ENCODE results near the gene THEM4. TPM values are rescaled to one million over a fixed set of nuclear protein-coding genes. Genes with fewer than 3 reads are reported as not detected.
"Not testable (repeated sequence)": the region's sequence is repeated elsewhere in the genome, so short reads cannot be mapped to it uniquely, and the experiment has no call there.

The THEM4 gene
- polyA plus RNA-seq, 4 donors: 18.1 to 44.6 (median 31.7) TPM

DNA sequence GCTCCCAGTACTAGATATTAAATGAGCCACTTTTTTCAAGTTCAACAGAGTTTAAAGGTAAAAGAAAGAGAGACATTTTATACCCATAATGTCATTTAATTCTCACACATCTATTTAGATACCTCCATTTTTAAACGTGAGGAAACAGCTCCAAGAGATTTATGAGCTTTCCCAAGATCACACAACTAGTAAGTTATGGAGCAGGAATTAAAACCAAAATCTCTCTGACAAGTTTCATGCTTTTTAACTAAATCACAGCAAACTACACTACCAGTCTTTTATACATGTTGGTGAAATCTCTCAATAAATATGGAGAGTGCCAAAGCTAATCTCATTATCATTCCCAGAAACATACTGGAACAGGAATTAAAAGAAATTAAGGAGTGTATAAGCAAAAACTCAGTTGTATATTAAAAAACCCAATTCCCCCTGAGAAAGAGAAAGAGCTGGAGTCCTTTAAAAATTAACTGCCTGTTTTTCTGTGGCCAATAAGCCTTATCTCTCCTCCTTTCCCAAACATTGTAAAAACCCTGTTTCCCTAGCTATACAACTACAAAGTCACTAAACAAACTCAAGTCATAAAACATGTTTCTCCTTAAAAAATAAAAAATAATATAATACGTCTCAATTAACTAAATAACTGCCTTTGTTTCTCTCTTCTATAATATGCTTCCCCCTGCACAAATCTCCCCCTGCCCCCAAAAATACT lies 26.7 kb upstream of the THEM4 start:
- DNase-seq (ENCODE audit: low read depth in 4 of 4, low spot score in 2 of 4): no peak

DNA sequence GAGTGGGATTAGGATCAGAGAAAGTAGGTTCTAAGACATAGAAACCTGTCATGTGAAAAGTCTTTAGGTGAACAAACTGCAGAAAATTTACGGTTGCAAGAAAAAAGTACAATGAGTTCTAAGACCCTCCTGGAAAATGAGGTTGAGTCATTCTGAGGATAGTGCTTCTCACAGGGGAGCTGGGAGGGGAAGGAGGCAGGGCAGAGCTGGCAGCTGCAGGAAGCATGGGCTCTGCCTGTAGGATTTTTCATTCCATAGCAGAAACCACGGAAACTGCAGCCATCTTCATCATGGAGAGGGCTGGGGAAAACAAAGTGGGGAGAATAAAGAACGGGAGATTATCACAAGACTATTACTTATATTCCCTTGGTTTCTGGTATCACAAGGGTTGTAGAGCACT lies 25.8 kb upstream of the THEM4 start:
- no peak for DNase-seq (ENCODE audit: low read depth in 4 of 4, low spot score in 2 of 4)

DNA sequence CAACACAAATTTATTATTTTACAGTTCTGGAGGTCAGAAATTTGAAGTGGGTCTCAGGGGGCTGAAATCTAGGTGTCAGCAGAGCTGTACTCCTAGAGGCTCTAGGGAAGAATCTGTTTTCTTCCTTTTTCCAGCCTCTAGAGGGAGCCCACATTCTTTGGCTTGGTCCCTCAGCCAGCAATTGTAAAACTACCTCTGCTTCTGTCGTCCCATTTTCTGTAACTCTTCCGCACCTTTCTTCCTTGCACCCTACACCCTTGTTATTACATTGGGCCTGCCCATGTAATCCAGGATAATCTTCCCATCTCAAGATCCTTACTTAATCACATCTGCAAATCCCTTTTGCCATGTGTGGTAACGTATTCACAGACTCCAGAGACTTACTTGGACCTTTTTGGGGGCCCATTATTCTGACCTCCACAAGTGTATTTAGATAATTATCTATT lies 24.8 kb upstream of the THEM4 start:
- peak in 1 of 4 donors; percentile 59 for DNase-seq (ENCODE audit: low read depth in 4 of 4, low spot score in 2 of 4)

DNA sequence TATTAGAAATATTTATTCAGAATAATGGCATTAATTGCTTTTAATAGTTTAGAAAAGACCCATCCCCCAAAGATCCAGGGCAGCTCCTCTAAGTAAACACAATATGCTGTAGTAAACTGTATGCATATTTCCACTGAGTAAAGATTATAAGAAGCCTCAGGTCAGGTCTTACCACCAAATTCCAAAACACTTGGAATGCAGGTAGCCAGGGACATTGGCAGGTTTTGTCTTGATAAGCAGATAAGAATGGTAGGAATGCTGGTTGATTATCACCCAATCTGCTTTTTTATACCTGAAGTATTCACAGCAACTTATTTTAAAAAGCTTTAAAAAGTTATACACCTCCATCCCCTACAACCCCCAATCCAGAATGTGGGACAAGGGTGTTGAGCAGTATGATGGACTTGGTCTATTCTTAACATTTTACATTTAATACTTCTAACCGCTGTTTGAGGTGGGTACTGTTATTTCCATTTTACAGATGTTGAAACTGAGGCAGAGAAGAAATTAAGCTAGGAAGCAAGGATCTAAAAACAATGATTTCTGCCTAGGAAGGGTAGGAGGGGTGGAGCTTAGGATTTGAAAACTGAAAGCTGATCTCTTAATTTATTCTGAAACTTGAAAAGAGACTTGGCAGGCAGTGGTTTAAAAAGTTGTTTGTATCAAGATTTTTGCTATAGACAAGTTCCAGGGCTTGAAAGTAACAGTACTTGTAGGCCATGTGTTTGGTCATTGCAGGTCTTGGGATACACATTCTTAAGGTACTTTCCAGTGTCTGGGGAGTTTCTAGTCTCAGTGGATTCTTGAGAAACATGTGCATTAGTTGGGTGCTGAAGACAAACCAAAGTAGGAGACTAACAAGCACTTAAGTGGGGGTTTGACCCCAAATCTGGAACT lies 15.6 kb upstream of the THEM4 start:
- no peak for DNase-seq (ENCODE audit: low read depth in 4 of 4, low spot score in 2 of 4)

DNA sequence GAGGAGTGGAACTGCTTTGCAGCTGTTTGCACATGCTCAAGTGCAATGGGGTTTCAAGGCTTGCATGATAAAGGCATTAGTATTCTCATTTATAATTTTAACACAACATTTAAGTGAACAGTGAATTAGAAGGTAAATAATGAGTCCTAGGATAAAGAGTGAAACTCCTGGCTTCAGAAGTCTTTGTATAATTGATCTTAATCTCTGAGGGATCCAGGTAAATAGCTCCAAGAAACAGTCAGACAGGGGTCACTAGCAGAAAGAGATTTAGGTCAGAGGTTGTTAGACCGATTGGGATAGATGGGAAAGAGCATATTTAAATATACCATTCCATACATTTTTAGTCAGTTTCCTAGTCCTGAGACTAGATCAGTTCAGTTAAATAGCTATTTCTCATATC lies 14.1 kb upstream of the THEM4 start:
- DNase-seq (ENCODE audit: low read depth in 4 of 4, low spot score in 2 of 4): no peak

DNA sequence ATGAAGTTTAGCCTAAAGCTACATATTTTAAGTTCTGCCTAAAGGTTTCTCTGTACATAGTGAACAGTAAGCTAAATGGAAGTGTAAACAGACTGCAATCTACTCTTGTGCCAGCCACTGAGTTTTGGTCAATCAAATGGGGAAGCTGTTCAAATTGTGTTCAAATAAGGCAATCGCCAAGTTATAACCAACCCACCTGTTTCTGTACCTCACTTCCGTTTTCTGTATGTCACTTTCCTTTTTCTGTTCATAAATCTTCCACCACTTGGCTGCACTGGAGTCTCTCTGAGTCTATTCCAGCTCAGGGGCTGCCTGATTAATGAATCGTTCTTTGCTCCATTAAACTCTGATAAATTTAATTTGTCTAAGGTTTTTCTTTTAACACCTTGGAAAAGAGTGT lies 10.8 kb upstream of the THEM4 start:
- DNase-seq (ENCODE audit: low read depth in 4 of 4, low spot score in 2 of 4): no peak

DNA sequence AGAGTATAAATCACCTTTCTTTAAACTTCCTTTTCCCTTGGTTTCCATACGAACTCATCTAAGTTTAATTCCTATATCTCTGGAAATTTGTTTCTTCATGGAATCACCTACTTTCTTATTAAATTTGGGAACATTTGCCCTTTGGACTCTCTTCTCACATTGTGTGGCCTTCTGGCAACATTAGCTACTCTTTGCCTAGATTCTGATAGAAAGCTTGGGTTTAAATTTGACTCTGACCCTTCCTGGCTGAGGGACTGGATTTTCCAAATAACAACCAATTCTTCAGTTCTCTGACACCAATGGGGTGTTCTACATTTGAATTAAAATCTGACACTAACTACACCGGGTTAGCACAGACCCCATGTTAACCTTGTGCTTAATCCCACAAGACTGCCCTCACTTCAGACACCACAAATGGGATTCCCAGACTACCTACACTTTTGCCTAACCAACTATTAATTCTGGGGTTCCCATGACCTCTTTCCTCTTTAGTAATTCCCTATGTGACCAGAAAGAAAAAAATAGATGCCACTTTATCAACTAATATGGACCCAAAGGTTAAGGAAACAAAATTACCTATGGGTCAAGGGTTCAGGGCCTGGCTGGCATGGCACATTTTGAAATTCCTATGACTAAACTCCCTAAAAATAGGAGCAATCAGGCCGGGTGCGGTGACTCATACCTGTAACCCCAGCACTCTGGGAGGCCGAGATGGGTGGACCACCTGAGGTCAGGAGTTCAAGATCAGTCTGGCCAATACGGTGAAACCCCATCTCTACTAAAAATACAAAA lies 9.7 kb upstream of the THEM4 start:
- DNase-seq (ENCODE audit: low read depth in 4 of 4, low spot score in 2 of 4): no peak

DNA sequence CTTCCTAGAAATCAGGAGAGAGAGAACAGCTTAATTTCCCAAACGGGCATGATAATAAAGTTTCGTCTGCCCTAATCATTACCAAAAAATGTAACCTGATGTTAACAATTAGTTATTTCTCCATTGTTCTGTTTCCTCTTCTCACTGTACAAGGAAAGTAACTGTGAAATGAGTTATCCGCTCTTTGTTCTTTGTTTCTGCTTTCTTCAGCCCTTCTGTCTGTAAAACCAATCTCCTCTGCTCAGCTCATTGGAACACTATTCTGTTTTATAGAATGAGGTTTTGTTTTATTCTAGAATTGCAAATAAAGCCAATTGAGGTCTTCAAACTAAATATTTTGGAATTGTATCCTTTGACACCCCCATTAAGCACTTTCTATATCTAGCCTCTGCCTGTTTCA lies 8.8 kb upstream of the THEM4 start:
- no peak for DNase-seq (ENCODE audit: low read depth in 4 of 4, low spot score in 2 of 4)

DNA sequence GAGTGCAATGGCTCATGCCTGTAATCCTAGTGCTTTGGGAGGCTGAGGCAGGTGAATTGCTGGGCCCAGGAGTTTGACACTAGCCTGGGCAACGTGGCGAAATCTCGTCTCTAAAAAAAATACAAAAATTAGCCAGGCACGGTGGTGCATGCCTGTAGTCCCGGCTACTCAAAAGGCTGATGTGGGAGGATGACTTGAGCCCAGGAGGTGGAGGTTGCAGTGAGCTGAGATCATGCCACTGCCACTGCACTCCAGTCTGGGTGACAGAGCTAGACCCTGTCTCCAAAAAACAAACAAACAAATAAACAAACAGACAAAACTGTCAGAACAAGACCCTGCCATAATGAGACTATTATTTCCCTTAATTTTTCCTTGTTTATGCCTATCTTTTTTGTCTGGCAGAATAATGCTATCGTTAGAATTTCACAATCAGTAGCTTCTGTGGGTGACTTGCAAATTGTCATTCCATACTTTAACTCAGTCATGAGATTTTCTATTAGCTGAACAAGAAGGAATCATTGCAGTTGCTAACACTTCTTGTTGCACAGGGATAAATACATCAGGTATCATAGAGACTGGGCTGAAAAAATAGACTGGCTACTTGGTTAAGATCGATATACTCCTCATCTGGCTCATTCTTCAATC lies 7.5 kb upstream of the THEM4 start:
- DNase-seq (ENCODE audit: low read depth in 4 of 4, low spot score in 2 of 4): no peak

DNA sequence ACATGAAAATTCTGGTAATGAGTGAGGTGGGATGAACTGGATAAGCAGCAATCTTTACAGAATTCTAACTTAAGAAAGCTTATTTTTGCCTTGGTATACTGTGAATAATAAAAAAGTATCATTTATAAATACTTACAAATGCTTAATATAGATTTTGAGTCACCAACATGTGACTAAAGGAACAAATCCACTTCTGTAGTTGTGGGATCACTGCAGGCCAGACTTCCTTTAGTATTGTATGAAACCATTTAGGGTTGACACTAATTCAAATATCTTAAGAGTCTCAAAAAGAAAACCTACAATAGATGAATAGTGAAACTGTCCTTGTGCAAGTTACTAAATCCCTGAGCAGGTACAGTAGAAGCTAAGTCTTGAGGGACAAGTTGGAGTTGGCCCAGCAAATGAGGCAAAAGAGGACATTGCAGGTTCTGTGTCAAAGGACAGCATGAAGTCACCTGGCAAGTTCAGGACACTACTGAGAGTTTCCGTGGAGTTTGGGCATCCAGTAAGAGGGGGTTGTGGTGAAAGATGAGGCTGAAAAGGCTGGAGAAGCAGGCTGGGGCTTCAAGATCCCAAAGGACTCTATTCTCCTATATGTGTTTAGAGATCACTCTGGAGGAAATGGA lies 5.9 kb upstream of the THEM4 start:
- DNase-seq (ENCODE audit: low read depth in 4 of 4, low spot score in 2 of 4): no peak

DNA sequence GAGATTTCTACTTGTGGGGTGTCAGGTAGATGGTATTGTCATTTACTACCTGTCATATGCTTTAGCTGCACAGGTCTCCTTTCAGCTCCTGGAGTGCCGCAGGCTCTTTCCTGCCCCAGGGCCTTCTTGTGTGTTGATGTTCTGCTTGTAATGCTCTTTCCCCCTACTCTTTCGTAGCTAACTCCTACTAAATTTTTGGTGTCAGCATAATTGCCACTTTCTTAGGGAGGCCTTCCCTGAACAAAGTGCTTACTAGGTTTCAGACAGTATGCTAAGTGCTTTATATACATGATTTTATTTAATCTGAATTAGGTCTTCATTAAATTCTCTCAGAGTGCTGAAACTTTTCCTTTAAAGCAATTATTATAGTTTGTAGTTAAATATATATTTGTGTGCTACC lies 4.8 kb upstream of the THEM4 start:
- no peak for DNase-seq (ENCODE audit: low read depth in 4 of 4, low spot score in 2 of 4)

DNA sequence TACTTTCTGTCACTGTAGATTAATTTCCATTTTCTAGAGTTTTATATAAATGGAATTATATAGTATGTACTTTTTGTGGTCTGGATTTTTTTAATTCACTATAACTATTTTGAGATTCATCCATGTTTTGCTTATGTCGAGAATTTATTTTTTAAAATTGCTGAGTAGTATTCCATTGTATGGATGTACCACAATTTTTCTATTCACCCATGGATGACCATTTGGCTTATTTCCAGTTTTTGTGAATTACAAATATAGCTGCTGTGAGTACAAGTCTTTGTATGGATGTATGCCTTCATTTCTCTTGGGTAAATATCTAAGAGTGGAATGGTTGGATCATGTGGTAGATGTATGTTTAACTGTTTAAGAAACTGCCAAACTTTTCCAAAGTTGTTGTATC lies 3.7 kb upstream of the THEM4 start:
- DNase-seq (ENCODE audit: low read depth in 4 of 4, low spot score in 2 of 4): no peak

DNA sequence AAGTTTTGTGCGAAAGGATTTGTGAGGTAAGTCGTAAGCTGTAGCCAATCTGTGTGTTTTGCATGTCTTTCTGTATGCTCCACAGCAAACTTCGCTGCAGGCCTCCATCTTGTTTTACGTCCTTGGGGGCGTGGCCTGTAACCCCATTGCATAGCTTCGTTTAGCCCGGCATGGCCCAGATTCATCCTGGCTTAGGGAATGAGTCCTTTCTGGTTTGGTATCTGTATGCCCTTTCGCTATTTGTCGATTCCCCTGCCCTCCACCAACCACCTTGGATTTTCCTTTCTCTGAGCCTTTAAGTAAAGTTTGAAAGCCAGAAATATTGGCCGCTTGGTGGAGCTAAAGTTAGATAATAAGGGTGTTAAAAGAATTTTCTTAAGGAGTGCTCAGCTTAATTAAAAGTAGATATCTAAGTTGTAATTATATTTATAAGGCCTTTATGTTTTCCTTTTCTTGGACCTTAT lies 1.1 kb downstream of the THEM4 start:
- DNase-seq (ENCODE audit: low read depth in 4 of 4, low spot score in 2 of 4): no peak

DNA sequence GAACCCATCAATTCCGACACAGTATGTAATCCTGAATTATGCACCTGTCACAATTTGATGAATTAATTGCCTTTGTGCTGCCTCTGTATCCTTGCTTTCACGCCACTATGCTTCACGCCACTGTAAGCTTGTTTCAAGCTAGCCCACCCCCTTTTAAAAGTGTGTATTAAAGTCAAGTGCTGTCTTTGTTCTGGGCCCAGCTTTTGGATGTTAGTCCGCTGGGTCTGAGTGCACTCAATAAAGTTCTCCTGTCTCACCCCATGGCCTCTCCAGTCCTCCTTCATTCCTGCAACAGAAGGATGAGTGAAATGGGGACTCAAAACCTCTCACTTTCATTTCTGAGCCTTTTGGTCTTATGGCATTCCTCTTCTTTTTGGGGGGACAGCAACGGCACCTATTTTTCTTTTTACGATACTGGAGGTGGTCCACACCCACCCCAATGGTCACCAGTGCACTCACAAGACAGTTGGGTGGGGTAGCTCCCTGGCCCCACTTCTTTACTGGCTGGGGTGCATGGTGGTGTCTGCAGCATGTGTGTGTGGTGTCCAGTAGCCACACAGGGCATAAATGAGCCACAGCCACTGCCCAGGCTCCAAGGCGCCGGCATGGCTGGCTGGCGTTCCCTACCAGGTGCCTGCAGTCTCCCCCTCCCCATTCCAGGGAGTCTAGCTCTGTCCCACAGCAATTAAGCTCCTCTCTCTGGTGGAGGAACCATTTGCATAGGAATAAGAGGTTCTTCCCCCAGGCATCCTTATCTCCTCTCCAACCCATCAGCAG lies 1.8 kb downstream of the THEM4 start:
- no peak for DNase-seq (ENCODE audit: low read depth in 4 of 4, low spot score in 2 of 4)

DNA sequence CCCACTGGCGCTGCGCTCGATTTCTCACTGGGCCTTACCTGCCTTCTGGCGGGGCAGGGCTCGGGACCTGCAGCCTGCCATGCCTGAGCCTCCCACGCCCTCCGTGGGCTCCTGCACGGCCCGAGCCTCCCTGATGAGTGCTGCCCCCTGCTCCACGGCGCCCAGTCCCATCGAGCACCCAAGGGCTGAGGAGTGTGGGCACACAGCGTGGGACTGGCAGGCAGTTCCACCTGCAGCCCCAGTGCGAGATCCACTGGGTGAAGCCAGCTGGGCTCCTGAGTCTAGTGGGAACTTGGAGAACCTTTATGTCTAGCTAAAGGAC lies 3.0 kb downstream of the THEM4 start:
- not testable (repeated sequence) for DNase-seq (ENCODE audit: low read depth in 4 of 4, low spot score in 2 of 4)

DNA sequence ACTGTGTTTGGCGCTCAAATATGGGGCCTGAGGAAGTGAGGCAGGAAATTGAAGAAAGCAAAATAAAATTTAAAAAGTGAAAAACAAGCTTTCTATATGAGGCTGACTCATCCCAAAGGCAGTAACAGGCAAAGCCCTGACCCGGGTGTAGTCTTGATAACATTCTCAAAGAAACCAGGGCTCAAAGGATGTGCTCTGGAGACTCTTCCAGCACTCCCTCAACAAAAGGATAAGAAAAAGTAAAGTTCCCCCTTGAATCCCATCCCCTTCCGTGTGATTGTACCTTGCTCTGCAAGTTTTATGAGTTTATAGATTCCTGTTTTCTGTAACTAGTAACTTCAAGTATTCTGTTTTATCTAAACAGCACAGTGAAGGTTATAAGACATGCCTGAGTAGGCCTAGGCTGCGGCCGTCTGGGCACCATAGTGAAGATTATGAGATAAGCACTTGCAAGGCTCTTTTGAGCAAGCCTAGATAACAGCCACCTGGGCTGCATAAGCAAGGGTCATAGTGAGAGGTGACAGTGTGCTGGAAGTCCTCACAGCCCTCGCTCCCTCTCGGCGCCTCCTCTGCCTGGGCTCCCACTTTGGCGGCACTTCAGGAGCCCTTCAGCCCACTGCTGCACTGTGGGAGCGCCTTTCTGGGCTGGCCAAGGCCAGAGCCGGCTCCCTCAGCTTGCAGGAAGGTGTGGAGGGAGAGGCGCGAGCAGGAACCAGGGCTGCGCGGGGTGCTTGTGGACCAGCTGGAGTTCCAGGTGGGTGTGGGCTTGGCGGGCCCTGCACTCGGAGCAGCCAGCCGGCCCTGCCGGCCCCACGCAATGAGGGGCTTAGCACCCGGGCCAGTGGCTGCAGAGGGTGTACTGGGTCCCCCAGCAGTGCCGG lies 3.6 kb downstream of the THEM4 start:
- not testable (repeated sequence) for DNase-seq (ENCODE audit: low read depth in 4 of 4, low spot score in 2 of 4)

DNA sequence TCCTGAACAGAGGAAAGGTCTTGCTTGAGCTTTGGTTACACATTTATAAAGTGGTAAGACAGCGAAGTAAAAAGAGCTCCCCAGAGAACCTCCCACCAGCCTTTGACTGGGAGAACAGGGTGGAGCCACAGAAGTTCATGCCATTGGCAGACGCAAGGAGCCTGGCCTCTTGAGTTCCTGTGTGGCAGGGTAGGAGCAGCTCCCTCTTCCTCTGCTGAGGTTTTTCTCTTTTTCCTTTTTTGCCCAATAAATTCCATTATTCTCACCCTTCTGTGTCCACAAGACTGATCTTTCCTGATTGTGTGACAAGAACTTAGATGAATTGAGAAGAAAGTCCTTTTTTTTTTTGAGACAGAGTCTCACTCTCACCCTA lies 4.3 kb downstream of the THEM4 start:
- DNase-seq (ENCODE audit: low read depth in 4 of 4, low spot score in 2 of 4): no peak

DNA sequence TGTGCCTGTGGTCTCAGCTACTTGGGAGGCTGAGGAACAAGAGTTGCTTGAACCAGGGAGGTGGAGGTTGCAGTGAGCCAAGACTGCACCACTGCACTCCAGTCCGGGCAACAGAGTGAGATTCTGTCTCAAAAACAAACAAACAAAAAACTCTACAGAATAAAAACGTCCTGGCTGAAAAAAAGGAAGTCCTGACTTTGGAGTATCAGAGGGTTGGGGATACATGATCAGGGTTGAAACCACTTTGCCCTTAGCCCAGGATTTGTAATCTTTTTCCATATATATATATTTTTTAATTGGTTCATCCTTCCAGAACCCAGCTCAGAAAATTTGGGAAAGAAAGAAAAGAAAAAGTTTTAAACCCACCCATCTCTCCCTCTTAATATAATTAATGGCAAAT lies 6.5 kb downstream of the THEM4 start:
- no peak for DNase-seq (ENCODE audit: low read depth in 4 of 4, low spot score in 2 of 4)

DNA sequence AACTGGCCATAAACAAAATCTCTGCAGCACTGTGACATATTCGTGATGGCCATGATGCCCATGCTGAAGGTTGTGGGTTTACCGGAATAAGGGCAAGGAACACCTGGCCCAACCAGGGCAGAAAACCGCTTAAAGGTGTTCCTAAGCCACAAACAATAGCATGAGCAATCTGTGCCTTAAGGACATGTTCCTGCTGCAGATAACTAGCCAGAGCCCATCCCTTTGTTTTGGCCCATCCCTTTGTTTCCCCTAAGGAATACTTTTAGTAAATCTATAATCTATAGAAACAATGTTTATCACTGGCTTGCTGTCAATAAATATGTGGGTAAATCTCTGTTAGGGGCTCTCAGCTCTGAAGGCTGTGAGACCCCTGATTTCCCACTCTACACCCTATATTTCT lies 8.5 kb downstream of the THEM4 start:
- not testable (repeated sequence) for DNase-seq (ENCODE audit: low read depth in 4 of 4, low spot score in 2 of 4)
